Measurements from ENCODE around the gene CENPVL2.
A peak's percentile ranks its signal among the peaks of the same experiment; 100 is the strongest.
"Not testable (repeated sequence)": the region's sequence is repeated elsewhere in the genome, so short reads cannot be mapped to it uniquely, and the experiment has no call there.

CENPVL2 gene

DNA sequence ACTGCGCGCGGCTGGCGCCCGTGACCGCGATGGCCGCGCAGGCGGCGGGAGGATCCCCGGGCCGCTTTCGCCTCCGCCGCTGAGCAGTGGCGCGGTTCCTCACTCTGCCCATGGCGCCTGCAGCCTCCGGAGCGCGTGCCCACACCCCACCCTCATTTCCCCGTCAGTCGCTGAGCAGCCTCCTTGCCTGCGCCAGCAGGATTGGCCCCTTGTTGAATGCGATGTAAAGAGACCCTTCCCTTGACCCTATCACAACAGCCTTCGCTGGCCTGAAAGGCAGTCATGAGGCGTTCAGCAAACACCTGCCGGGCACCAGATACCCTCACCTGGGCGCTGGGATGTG, at the start of gene CENPVL2:
TSS of gene CENPVL2 (minus strand) at position 112 of the 343 bp plus-strand sequence. CDS start at position 112, 0 bp downstream.
- DNase-seq (ENCODE audit: low spot score), result not testable (repeated sequence)

DNA sequence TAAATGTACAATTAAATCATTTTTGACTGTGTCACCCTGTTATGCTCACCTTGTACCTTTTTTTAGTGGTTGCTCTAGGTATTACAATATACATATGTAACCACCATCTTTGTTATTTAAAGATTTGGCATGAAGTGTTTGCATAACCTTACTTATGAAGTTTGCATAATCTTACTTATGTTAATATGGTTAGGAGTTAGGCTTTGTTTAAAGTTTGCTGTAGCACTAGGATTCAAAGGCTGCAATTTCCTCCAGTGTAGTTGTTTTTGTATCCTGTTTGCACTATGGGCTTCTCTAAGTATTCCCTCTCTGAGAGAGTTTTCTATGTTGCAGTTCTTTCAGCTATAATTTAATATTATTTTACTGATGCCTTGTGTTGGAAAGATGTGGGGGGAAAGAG, 45.6 kb upstream of the CENPVL2 start:
- DNase-seq (ENCODE audit: low spot score), result no peak

DNA sequence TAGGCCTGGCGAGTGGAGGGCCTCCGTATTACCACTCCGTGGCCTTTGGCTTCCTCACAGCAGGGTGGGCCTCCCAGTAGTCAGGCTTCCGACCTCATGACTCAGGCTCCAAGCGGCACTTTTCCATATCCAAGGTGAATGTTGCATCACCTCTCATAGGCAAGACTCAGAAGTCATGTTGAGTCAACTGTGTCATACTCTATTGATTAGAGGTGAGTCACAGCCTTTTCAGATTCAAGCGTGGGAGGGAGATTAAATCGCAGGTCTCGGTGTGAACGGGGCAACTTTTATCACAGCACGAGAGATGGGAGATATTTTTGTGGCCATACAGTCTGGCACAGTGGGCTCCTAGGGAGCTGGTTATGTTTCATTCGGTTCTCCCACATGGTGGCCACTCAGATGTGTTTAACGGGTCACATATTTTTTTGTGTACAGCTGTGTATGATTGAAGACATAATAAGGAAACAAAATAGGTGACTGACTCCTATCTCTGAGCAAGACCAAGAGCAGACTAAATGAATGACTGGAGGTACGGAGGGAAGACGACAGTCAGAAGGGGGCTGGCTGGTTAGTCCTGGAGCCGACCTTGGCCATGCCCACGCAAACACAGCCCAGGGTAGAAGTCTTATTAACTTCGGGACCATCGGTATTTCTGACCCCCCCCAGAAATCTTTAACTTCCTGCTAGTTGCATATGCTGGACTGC, 30.5 kb upstream of the CENPVL2 start:
- DNase-seq (ENCODE audit: low spot score), result not testable (repeated sequence)

DNA sequence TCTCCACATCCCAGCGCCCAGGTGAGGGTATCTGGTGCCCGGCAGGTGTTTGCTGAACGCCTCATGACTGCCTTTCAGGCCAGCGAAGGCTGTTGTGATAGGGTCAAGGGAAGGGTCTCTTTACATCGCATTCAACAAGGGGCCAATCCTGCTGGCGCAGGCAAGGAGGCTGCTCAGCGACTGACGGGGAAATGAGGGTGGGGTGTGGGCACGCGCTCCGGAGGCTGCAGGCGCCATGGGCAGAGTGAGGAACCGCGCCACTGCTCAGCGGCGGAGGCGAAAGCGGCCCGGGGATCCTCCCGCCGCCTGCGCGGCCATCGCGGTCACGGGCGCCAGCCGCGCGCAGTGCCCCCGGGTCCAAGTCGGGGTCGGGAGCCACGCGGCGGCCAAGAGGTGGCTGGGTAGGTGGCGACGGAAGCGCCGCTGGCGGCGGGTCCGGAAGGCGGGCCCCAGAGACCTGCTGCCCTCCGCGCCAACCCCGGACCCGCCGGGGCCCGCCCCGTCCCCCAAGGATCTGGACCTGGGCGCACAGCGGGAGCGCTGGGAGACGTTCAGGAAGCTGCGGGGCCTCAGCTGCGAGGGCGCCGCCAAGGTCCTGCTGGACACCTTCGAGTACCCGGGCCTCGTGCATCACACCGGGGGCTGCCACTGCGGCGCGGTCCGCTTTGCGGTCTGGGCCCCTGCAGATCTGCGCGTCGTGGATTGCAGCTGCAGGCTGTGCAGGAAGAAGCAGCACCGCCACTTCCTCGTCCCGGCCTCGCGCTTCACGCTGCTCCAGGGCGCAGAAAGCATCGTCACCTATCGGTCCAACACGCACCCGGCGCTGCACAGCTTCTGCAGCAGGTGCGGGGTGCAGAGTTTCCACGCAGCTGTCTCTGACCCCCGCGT, 27.9 kb upstream of the CENPVL2 start, which contains the start of gene CENPVL1:
TSS of gene CENPVL1 (plus strand) at position 236 of the 888 bp plus-strand sequence. CDS start at position 236, 0 bp downstream.
- DNase-seq (ENCODE audit: low spot score), result not testable (repeated sequence)

DNA sequence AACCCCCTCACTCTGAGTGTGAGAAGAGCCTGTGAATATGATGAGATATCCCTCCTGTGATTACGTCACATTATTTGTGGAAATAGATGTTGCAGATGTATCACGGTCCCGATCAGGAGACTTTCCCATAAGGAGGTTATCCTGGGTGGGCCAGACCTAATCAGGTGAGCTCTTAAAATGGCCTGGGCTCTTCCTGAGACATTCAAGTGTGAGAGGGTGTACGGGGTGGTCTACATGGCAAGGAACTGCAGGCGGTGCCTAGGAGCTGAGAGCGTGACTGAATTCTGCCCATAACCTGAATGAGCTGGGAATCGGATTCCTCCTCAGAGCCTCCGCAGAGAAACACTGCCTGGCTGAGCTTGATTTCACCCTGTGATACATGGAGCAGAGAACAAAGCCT, 14.8 kb upstream of the CENPVL2 start:
- no peak for DNase-seq (ENCODE audit: low spot score)

DNA sequence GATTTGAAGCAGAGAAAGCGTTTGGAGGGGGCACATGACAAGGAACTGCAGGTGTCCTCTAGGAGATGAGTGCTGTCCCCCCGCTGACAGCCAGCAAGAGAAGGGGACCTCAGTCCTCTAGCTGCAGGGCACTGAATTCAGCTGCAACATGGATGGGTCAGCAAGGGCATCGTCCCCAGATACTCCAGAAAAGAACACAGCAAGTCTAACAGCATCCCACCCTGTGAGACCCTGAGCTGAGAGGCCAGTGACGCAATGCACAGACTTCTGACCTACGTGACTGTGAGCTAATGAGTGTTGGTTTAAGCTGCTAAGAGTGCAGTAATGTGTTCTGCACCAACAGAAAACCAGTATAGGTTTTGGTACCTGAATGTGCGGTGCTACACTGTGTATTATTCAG, 11.6 kb upstream of the CENPVL2 start:
- no peak for DNase-seq (ENCODE audit: low spot score)

DNA sequence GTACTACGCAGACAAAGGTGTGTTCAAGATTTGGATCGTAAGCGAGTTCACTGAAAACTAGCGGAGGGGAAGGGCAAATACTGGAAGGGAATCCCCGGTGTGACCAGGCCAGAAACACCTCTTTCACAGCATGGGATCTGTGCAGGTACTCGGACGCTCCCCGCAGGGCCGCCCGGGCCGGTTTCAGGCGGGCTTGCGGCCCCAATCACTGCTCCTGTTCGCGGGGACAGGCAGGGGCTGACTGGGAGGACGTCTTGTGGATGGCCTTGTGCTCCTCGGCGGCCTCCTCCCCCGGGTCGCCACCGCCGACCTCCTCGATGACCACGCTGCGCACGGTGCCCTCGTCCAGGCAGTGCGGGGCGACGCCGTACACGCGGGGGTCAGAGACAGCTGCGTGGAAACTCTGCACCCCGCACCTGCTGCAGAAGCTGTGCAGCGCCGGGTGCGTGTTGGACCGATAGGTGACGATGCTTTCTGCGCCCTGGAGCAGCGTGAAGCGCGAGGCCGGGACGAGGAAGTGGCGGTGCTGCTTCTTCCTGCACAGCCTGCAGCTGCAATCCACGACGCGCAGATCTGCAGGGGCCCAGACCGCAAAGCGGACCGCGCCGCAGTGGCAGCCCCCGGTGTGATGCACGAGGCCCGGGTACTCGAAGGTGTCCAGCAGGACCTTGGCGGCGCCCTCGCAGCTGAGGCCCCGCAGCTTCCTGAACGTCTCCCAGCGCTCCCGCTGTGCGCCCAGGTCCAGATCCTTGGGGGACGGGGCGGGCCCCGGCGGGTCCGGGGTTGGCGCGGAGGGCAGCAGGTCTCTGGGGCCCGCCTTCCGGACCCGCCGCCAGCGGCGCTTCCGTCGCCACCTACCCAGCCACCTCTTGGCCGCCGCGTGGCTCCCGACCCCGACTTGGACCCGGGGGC, 567 bp downstream of the CENPVL2 start:
- DNase-seq (ENCODE audit: low spot score), result not testable (repeated sequence)

DNA sequence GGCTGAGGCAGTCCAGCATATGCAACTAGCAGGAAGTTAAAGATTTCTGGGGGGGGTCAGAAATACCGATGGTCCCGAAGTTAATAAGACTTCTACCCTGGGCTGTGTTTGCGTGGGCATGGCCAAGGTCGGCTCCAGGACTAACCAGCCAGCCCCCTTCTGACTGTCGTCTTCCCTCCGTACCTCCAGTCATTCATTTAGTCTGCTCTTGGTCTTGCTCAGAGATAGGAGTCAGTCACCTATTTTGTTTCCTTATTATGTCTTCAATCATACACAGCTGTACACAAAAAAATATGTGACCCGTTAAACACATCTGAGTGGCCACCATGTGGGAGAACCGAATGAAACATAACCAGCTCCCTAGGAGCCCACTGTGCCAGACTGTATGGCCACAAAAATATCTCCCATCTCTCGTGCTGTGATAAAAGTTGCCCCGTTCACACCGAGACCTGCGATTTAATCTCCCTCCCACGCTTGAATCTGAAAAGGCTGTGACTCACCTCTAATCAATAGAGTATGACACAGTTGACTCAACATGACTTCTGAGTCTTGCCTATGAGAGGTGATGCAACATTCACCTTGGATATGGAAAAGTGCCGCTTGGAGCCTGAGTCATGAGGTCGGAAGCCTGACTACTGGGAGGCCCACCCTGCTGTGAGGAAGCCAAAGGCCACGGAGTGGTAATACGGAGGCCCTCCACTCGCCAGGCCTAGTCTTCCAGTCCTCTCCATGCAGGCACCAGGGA, 2.8 kb downstream of the CENPVL2 start:
- DNase-seq (ENCODE audit: low spot score), result not testable (repeated sequence)

DNA sequence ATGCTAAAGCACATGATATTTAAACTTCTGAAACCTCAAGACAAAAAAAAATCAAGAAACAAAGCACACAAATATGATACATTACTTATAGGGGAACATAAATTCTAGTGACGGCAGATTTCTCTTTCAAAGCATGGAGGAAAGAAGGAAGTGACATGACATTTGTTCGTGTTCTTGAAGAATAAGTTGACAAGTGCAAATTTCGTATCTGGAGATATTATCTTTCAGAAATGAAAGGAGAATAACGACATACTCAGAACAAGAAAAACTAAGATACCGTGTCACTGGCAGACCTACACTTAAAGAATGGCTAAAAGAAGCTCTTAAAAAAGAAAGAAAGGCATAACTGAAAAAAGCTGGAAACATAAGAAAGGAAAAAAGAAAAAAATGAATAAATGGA, 16.6 kb downstream of the CENPVL2 start:
- DNase-seq (ENCODE audit: low spot score), result no peak

DNA sequence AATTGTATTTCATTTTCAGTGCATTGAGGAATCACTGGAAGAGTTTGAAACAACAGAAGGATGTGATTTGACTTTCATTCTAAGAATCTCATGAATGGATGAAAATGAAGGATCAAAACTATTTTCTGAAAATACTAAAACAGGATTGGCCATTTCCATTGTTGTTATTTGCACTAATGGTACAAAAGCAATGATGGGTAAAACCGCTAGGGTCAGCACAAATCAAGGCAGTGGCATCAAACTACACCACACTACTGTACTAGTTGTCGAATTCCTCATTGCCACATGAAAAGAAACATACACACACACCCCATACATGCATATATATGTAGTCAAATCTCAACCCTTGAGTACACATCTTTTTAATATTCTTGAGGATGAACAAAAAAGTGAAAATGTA, 39.3 kb downstream of the CENPVL2 start:
- DNase-seq (ENCODE audit: low spot score), result no peak

DNA sequence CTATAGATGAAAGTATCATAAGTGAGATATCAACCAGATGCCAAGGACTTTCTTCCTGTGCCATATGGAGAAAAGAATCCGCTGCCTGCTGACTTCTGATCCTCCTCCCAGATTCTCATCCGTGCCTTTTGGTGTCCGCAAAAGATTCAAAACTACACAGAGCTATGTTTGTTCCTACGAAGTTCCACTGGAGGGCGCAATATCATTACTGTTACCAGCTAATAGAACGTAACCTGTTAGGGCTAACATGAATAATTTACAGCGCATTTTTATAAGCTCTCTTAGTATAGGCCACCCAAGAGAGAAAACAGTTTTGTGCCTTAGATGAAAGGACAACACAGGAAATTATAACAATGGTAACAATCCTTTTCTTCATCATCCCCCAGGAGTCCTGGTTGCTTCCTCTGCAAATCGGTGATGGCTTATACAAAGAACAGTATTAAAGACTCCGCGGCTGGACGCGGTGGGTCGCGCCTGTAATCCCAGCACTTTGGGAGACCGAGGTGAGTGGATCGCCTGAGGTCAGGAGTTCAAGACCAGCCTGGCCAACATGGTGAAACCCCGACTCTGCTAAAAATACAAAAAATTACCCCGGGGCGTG, 41.1 kb downstream of the CENPVL2 start:
- peak; percentile 23 for DNase-seq (ENCODE audit: low spot score)

DNA sequence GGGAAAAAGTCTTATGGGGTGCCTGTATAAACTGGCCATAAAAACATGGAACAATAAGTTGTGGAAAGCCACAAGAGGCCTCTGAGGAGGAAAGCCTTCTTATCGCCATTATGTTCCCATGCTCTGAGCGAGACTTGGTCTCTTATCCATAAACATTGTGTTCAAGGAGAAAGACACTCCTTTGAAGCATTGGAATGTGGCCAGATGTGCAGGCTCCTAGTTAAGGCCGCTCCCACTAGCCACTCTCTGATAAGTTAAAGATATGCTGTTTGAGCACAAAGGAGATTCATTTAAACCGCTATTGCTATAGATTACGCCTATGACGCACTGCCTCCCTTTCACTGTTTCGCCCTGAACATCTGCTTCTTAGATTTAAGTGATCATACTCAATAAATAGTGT, 46.1 kb downstream of the CENPVL2 start:
- DNase-seq (ENCODE audit: low spot score), result not testable (repeated sequence)
